GM21515 (cell line): ENCODE measurements around the gene NPHS1.

ENCODE experiments used
- ATAC-seq: cut with Tn5 transposase; IDR thresholded peaks from one replicate; pipeline ENCODE4 v1.9.1; 2021; ENCODE audit not compliant: unreplicated experiment

NPHS1 gene

GRCh38 chr19:35789195-35789977 is 62.9 kb downstream of the NPHS1 start:
- ATAC-seq: no peak

- no peak for ATAC-seq
Measured at GRCh38 chr19:35788205-35788960, 63.9 kb downstream of the NPHS1 start.

- no peak for ATAC-seq
Measured at GRCh38 chr19:35787227-35787799, 65.0 kb downstream of the NPHS1 start.

GRCh38 chr19:35786299-35787160 is 65.8 kb downstream of the NPHS1 start:
- no peak for ATAC-seq

GRCh38 chr19:35785339-35785627 is 67.0 kb downstream of the NPHS1 start:
- ATAC-seq: no peak

GRCh38 chr19:35784503-35785338 is 67.6 kb downstream of the NPHS1 start:
- ATAC-seq: no peak

- ATAC-seq: no peak
Measured at GRCh38 chr19:35783469-35784434, 68.6 kb downstream of the NPHS1 start.

- no peak for ATAC-seq
Measured at GRCh38 chr19:35782589-35782988, 69.7 kb downstream of the NPHS1 start.

GRCh38 chr19:35781650-35782049 is 70.7 kb downstream of the NPHS1 start:
- ATAC-seq: no peak

GRCh38 chr19:35780717-35781116 is 71.6 kb downstream of the NPHS1 start:
- ATAC-seq: no peak

GRCh38 chr19:35780058-35780457 is 72.2 kb downstream of the NPHS1 start:
- no peak for ATAC-seq

GRCh38 chr19:35779033-35779432 is 73.3 kb downstream of the NPHS1 start:
- ATAC-seq: no peak

- ATAC-seq: no peak
Measured at GRCh38 chr19:35777961-35778360, 74.3 kb downstream of the NPHS1 start.

GRCh38 chr19:35777086-35777841 is 75.0 kb downstream of the NPHS1 start:
- ATAC-seq: no peak

- ATAC-seq: no peak
Measured at GRCh38 chr19:35776102-35776788, 76.1 kb downstream of the NPHS1 start.
